H54 (cell line): ENCODE results near the gene PIGR.

Experiments used
- DNase-seq: peaks from one replicate; pipeline ENCODE4 v3.0.0; 2011; ENCODE audit warnings: low spot score, mixed read lengths; ENCODE audit not compliant: insufficient read length
- FAIRE-seq: peaks from 3 replicates; lab custom pipeline; 2011; peaks lifted over from hg19 to GRCh38; lab: Jason Lieb, UNC
- POLR2A ChIP-seq: IDR thresholded peaks from 2 replicates; pipeline ENCODE4 v1.6.1; 2011; ENCODE audit warnings: low read depth, mild to moderate bottlenecking, low read length

Gene PIGR

GRCh38 chr1:206954459-206955342, 8.4 kb upstream of the PIGR start:
- FAIRE-seq (no peak), DNase-seq (no peak)
- no peak for TF ChIP-seq POLR2A

DNA sequence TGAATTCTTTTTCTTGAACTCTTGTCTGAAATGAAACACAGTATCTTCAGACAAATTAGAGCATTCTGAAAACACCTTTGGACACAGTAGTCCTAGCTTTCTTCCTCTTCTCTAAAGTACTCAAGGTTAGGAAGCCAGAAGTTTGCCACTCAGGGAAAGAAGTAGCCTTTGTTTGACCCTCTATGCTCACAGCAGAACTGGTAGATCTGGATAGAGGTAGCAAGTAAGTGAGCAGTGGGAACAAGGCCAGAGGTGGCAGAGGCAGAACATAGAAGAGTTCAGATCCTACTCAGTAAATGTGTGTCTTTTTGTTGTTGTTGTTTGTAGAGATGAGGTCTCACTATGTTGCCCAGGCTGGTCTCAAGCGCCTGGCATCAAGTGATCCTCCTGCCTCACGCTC, 7.4 kb upstream of the PIGR start:
- DNase-seq (no peak), FAIRE-seq (no peak)
- TF ChIP-seq POLR2A, result no peak

DNA sequence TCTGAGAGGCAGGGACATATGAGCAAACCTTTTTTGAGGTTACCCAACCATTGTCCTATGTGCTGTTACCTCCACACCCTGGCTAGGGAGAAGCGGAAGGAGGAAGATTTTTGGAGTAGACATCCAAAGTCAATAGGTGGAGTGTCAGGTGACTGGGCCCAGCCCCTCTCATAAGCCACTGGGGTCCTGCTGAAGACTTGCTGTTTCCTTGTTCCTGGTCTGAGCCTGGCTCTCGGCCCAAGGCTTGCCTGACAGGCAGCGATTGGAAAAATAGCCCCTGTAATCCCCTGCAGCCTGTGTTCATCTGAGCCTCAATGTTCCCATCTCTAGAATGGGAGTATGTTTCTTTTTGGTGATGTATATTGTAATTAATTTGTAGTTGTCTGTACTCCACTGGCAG, 6.9 kb upstream of the PIGR start:
- DNase-seq (no peak), FAIRE-seq (no peak)
- TF ChIP-seq POLR2A, result no peak

DNA sequence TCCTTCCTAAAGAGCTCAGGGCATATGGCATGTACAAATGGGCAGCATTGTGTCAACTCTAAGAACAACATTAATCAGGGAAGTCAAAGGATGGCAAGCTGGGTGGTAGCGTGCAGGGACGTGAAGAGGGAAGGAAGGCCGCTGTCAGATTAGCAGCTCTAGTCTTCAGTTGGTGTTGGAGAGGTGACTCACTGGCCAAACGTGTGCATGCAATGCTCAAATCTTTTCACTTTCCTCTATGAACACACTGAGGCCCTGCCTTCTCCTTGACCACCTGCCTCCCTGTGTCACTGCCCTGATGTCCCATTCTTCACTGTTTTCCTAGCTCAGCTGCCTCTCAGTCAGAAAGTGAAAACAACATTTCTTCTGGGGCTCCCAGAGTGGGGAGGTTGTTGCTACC, 5.9 kb upstream of the PIGR start:
- DNase-seq, result no peak
- no peak for FAIRE-seq
- TF ChIP-seq POLR2A, result no peak

- no peak for TF ChIP-seq POLR2A
- FAIRE-seq (no peak), DNase-seq (no peak)
Observed at GRCh38 chr1:206951318-206952100, 5.2 kb upstream of the PIGR start.

DNA sequence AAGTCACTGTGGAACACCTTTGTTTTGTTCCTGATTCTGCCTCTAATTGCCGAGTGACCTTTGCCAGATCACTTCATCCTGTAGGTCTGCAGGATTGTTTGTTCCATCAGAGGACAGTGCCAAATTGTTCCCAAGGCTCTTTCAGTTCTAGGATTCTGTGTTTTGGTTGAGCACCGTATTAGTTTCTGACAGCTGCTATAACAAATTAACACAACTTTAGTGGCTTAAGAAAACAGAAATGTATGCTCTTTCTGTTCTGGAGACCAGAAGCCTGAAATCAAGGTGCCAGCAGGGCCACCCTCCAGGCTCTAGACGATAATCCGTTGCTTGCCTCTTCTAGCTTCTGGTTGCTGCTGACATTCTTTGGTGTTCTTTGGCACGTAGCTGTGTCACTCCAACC, 3.4 kb upstream of the PIGR start:
- no peak for TF ChIP-seq POLR2A
- DNase-seq (no peak), FAIRE-seq (no peak)

- no peak for TF ChIP-seq POLR2A
- FAIRE-seq (no peak), DNase-seq (no peak)
Observed at GRCh38 chr1:206949208-206949607, 2.9 kb upstream of the PIGR start.

DNA sequence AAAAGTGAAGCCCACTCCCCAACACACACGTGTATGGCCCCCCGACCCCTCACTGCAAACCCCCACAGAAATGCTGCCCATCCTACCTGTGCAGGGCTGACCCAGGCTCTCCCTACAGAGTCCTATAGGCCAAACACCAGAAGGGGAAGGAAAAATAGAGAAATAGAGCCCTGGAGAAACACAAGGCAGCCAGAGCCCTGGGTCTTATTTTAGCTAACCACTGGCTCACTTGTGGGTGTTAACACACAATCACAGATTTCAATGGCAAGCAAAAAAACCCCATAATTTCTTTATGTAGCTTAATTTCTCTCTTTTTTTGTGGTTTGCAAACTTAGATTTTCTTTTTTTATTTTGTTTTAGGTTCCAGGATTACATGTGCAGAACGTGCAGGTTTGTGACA, 989 bp upstream of the PIGR start:
- no peak for TF ChIP-seq POLR2A
- FAIRE-seq, result no peak
- DNase-seq, result no peak

- no peak for FAIRE-seq
Observed at GRCh38 chr1:206945779-206946178, 487 bp downstream of the PIGR start.

GRCh38 chr1:206944703-206945102, 1.6 kb downstream of the PIGR start:
- FAIRE-seq, result no peak
- no peak for DNase-seq
- no peak for TF ChIP-seq POLR2A

More at GRCh38 chr1:206945779-206946178, 487 bp downstream of the PIGR start:
- TF ChIP-seq POLR2A, result no peak
- DNase-seq, result no peak

- FAIRE-seq (no peak), DNase-seq (no peak)
- TF ChIP-seq POLR2A, result no peak
Observed at GRCh38 chr1:206941766-206942418, 4.4 kb downstream of the PIGR start.

- no peak for TF ChIP-seq POLR2A
- no peak for DNase-seq
- FAIRE-seq, result no peak
Observed at GRCh38 chr1:206940588-206940936, 5.7 kb downstream of the PIGR start.

DNA sequence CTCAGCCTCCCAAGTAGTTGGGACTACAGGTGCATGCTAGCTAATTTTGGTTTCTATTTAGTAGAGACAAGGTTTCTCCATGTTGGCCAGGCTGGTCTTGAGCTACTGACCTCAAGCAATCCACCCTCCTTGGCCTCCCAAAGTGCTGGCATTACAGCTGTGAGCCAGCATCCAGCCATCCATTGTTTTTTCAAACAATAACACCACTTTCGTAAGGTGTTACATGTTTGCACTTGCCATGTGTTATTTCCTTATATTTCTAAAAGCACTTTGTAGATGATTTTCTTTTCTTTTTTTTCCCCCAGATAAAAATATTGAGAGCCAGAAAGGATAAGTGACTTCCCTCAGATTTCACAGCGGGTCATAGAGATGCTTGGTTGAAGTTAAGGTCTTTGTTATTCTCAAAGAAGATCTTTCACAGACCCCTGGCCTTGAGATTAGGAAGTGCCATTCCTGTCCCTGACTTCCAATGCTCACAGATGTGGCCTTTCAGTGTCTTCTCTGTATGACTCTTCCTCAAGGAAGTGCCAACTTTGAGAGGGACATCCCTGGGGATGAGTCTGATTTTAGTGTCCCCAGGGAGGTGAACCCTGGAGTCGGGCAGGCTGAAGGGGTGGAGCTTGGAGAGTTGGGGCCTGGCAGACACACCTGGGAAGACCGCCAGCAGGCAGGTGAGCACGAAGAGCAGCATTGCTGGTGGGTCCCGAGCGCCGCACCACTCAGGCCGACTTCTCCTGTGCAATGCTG, 6.3 kb downstream of the PIGR start:
- no peak for TF ChIP-seq POLR2A

More for the DNA sequence above, 6.3 kb downstream of the PIGR start:
- DNase-seq, result no peak
- no peak for FAIRE-seq
